HepG2 (cell line): ENCODE results near the gene CHKB. TPM values are rescaled to one million over a fixed set of nuclear protein-coding genes. Genes with fewer than 3 reads are reported as not detected.

Experiments used
- ATAC-seq: fragments of 200-7000 bp; cut with Tn5 transposase; 3 replicates; pipeline ENCODE4 v1.9.1; 2020; ENCODE audit warnings: mild to moderate bottlenecking, moderate library complexity
- BruUV-seq: library from RNA; stranded (reverse); fragments of 400-500 nt; replicated peaks from 2 replicates; lab custom pipeline; 2021; lab: Mats Ljungman, UMichigan
- CTCF ChIA-PET: fragments of 300-600 bp; formaldehyde crosslinking; extraction: SDS; loops from one replicate; lab custom pipeline; 2021; ENCODE audit warnings: low total read pairs, inconsistent platforms, low intra/inter-chr PET ratio; lab: Yijun Ruan, JAX
- POLR2A ChIA-PET: fragments of 350-600 bp; sonication (Branson Sonifier 250); formaldehyde crosslinking; loops from one replicate; lab custom pipeline; 2020; ENCODE audit warnings: antibody characterized with exemption, inconsistent platforms; lab: Yijun Ruan, JAX
- DNase-seq: peaks from one replicate; pipeline ENCODE4 v3.0.0-alpha.2; 2015; ENCODE audit warnings: low spot score
- FAIRE-seq: peaks from 3 replicates; lab custom pipeline; 2011; peaks lifted over from hg19 to GRCh38; lab: Jason Lieb, UNC
- H2AFZ ChIP-seq: one replicate; pipeline ENCODE4 v1.6.1; 2011; ENCODE audit warnings: low read length, inconsistent platforms
- H3K27ac ChIP-seq: fragments of 300-600 bp; 3 replicates; pipeline ENCODE4 v1.8.0; 2011; ENCODE audit warnings: mixed run types, mild to moderate bottlenecking, mixed read lengths, low read length, inconsistent platforms; ENCODE audit not compliant: insufficient read depth; ENCODE audit errors: extremely low read length
- H3K27me3 ChIP-seq, 2 experiments: fragments of 200-600 bp in 1 of 2; 2 replicates in 1 of 2; 3 replicates in 1 of 2; pipeline versions ENCODE4 v1.6.0 to v1.8.0; 2011; ENCODE audit warnings: low read length in 2 of 2, mild to moderate bottlenecking in 2 of 2, moderate library complexity in 2 of 2, inconsistent platforms in 1 of 2; ENCODE audit not compliant: insufficient read depth in 2 of 2, control insufficient read depth in 1 of 2
- H3K36me3 ChIP-seq, 2 experiments: fragments of 200-600 bp in 1 of 2; replicated peaks in 1 of 2; 2 replicates in 1 of 2; 3 replicates in 1 of 2; pipeline versions ENCODE4 v1.5.1 to v1.8.0; 2011; ENCODE audit warnings: low read length in 2 of 2, inconsistent platforms in 1 of 2; ENCODE audit not compliant: insufficient read depth in 2 of 2, control insufficient read depth in 1 of 2
- H3K4me1 ChIP-seq: 2 replicates; pipeline ENCODE4 v1.5.1; 2012; ENCODE audit warnings: low read length, inconsistent platforms; ENCODE audit not compliant: insufficient read depth
- H3K4me2 ChIP-seq: 2 replicates; pipeline ENCODE4 v1.6.0; 2011; ENCODE audit warnings: low read depth, low read length, inconsistent platforms
- H3K4me3 ChIP-seq, 3 experiments: fragments of 200-600 bp in 1 of 3; sonication (generic), shearing (Covaris generic) in 1 of 3; replicated peaks in 1 of 3; 2 replicates each; pipeline ENCODE4 v1.5.1; 2011 to 2016; ENCODE audit warnings: low read length in 3 of 3, inconsistent platforms in 2 of 3, low read depth in 2 of 3, mild to moderate bottlenecking in 2 of 3, control low read depth in 1 of 3, mixed read lengths in 1 of 3; ENCODE audit not compliant: insufficient read depth in 1 of 3
- H3K79me2 ChIP-seq: one replicate; pipeline ENCODE4 v1.6.1; 2011; ENCODE audit warnings: low read length, inconsistent platforms; ENCODE audit not compliant: insufficient read depth
- H3K9ac ChIP-seq: 2 replicates; pipeline ENCODE4 v1.6.0; 2011; ENCODE audit warnings: mild to moderate bottlenecking, low read depth, low read length, inconsistent platforms; ENCODE audit not compliant: insufficient read depth
- H3K9me3 ChIP-seq: 2 replicates; pipeline ENCODE4 v1.5.1; 2012; ENCODE audit warnings: mild to moderate bottlenecking, low read length
- H4K20me1 ChIP-seq: 2 replicates; pipeline ENCODE4 v1.6.0; 2011; ENCODE audit warnings: inconsistent platforms, mild to moderate bottlenecking, low read length, moderate library complexity; ENCODE audit not compliant: insufficient read depth
- AKNA ChIP-seq: sonication (generic); formaldehyde crosslinking; IDR thresholded peaks from 2 replicates; pipeline ENCODE4 v1.4.0; 2020; ENCODE audit warnings: missing genetic modification reagents, borderline replicate concordance
- CBFB ChIP-seq: sonication (generic); formaldehyde crosslinking; IDR thresholded peaks from 2 replicates; pipeline ENCODE4 v1.4.0; 2020; ENCODE audit warnings: missing genetic modification reagents
- ESRRA ChIP-seq: sonication (generic); formaldehyde crosslinking; IDR thresholded peaks from 2 replicates; pipeline ENCODE4 v1.5.1; 2020; ENCODE audit warnings: mild to moderate bottlenecking, low read depth, missing genetic modification reagents
- GABPA ChIP-seq, 2 experiments: IDR thresholded peaks; 2 replicates each; pipeline ENCODE4 v1.6.1; 2011 to 2016; ENCODE audit warnings: low read depth in 2 of 2, low read length in 1 of 2, missing biosample characterization in 1 of 2, missing genetic modification characterization in 1 of 2
- HNRNPUL1 ChIP-seq: fragments of 200-400 bp; formaldehyde crosslinking; IDR thresholded peaks from 2 replicates; pipeline ENCODE4 v1.6.1; 2017; ENCODE audit warnings: low read depth, mild to moderate bottlenecking, low read length, moderate library complexity
- MBNL3 ChIP-seq: fragments of 250-450 bp; sonication (Bioruptor Pico); conservative IDR thresholded peaks from 2 replicates; pipeline ENCODE4 v1.8.0; 2022; ENCODE audit warnings: mild to moderate bottlenecking, inconsistent platforms
- MEF2D ChIP-seq: sonication (generic); formaldehyde crosslinking; IDR thresholded peaks from 2 replicates; pipeline ENCODE4 v1.5.1; 2020; ENCODE audit warnings: mild to moderate bottlenecking, missing genetic modification reagents
- NCOA5 ChIP-seq: sonication (generic); formaldehyde crosslinking; IDR thresholded peaks from 2 replicates; pipeline ENCODE4 v1.4.0; 2020; ENCODE audit warnings: missing genetic modification reagents
- NFE2L1 ChIP-seq: sonication (generic); formaldehyde crosslinking; IDR thresholded peaks from 2 replicates; pipeline ENCODE4 v1.4.0; 2020; ENCODE audit warnings: missing genetic modification reagents, mild to moderate bottlenecking, borderline replicate concordance
- PHB2 ChIP-seq: fragments of 450-650 bp; IDR thresholded peaks from 2 replicates; pipeline ENCODE4 v1.6.1; 2018; ENCODE audit not compliant: partially characterized antibody
- POGZ ChIP-seq: sonication (generic); formaldehyde crosslinking; IDR thresholded peaks from 2 replicates; pipeline ENCODE4 v1.4.0; 2020; ENCODE audit warnings: mild to moderate bottlenecking, missing genetic modification reagents
- REPIN1 ChIP-seq: sonication (generic); formaldehyde crosslinking; IDR thresholded peaks from 2 replicates; pipeline ENCODE4 v1.8.0; 2022; ENCODE audit warnings: missing genetic modification reagents, low read depth, mild to moderate bottlenecking, borderline replicate concordance
- SETDB1 ChIP-seq: sonication (generic); formaldehyde crosslinking; IDR thresholded peaks from 2 replicates; pipeline ENCODE4 v1.5.1; 2020; ENCODE audit warnings: missing genetic modification reagents, mild to moderate bottlenecking, borderline replicate concordance
- TBP ChIP-seq: sonication (generic); formaldehyde crosslinking; IDR thresholded peaks from 2 replicates; pipeline ENCODE4 v1.5.0; 2020; ENCODE audit warnings: missing genetic modification reagents
- ZFP37 ChIP-seq: sonication (generic); formaldehyde crosslinking; IDR thresholded peaks from 2 replicates; pipeline ENCODE4 v1.4.0; 2020; ENCODE audit warnings: missing genetic modification reagents, borderline replicate concordance
- ZNF441 ChIP-seq: sonication (generic); formaldehyde crosslinking; IDR thresholded peaks from 2 replicates; pipeline ENCODE4 v1.7.0; 2021; ENCODE audit warnings: missing genetic modification reagents, borderline replicate concordance
- ZNF567 ChIP-seq: sonication (generic); formaldehyde crosslinking; IDR thresholded peaks from 2 replicates; pipeline ENCODE4 v1.8.1; 2023; ENCODE audit warnings: mild to moderate bottlenecking, missing genetic modification reagents, borderline replicate concordance
- ZNF605 ChIP-seq: sonication (generic); formaldehyde crosslinking; IDR thresholded peaks from 2 replicates; pipeline ENCODE4 v1.8.0; 2022; ENCODE audit warnings: mild to moderate bottlenecking, missing genetic modification reagents
- WGBS: methylation state at CpG from one replicate; pipeline ENCODE4 v1.1.6; 2017; ENCODE audit warnings: low lambda C conversion rate; 5-methylcytosine and 5-hydroxymethylcytosine counted together
- in situ Hi-C: cut with HindIII; loops from 2 replicates; pipeline ENCODE4 v1.10.0; 2017; ENCODE audit warnings: low pct_unique_long_range_greater_than_20kb; ENCODE audit not compliant: extremely low pct_ligation_motif_present
- intact Hi-C: fragments of 100-400 bp; cut with micrococcal nuclease; formaldehyde crosslinking; loops from one replicate; pipeline ENCODE4 v1.10.0; 2022; ENCODE audit not compliant: unreplicated experiment
- polyA plus RNA-seq, 8 experiments: library from polyadenylated mRNA; depleted of rRNA in 3 of 8; stranded (reverse) in 7 of 8; unstranded in 1 of 8; fragments of >200 nt; fragmentation: Illumina TruSeq in 4 of 8; extraction: Trizol in 4 of 8; gene quantifications; 2 replicates each; pipeline versions ENCODE4 v1.2.1 to v1.2.3, GENCODE V29; 2011 to 2016; ENCODE audit warnings: low read depth in 4 of 8, missing spikeins in 1 of 8, mixed read lengths in 1 of 8; ENCODE audit not compliant: insufficient read depth in 1 of 8
- total RNA-seq, 5 experiments: library from RNA; depleted of rRNA; stranded (reverse); fragments of >200 nt; fragmentation: Illumina TruSeq; extraction: Trizol; gene quantifications; 2 replicates each; pipeline ENCODE4 v1.2.3, GENCODE V29; 2016; ENCODE audit warnings: low read depth in 1 of 5

CHKB gene
- total and polyA plus RNA-seq, 2 of the 13 experiments (the other 11 are each of a cell fraction or from before 2014, with no cell fraction given): 24.5 to 42.7 TPM

- WGBS: 11% methylated on average over 2 of the region's 2 CpGs
- H3K9ac ChIP-seq: no peak overlapping the region
- BruUV-seq: no TSS peak
- H3K27me3 ChIP-seq: peaks cover 0 to 2% of the 10 kb centered on the region in 2 experiments; a peak in 2 of 5 replicates
- ChIA-PET POLR2A (interaction anchor here (1.1 kb wide), 1 partner anchor 20 kb away, joined by 4 read pairs; the partner anchor contains the start of gene CHKB), CTCF (no interaction called here)
- H3K4me3 ChIP-seq: no peak overlapping the region
- no peak overlapping the region for H3K4me2 ChIP-seq
- in situ Hi-C loops (no loop called here), intact Hi-C loops (no loop called here)
- H3K36me3 ChIP-seq: no peaks in the 10 kb centered on the region
- TF ChIP-seq POGZ (no peak), HNRNPUL1 (no peak), MEF2D (CRISPR knock-in tag) (no peak), REPIN1 (CRISPR knock-in tag) (no peak), ZNF567 (CRISPR knock-in tag) (no peak), AKNA (no peak), SETDB1 (CRISPR knock-in tag) (no peak), TBP (CRISPR knock-in tag) (no peak), ESRRA (CRISPR knock-in tag) (no peak), NFE2L1 (CRISPR knock-in tag) (no peak), ZNF605 (CRISPR knock-in tag) (no peak), MBNL3 (CRISPR knock-in tag) (no peak), ZFP37 (CRISPR knock-in tag) (no peak), PHB2 (no peak), NCOA5 (no peak), ZNF441 (no peak), CBFB (CRISPR knock-in tag) (no peak), GABPA (IDR thresholded peaks at IDR 0.05; ENCODE audit: low read depth, low read length) (no peak), GABPA (CRISPR knock-in tag; IDR thresholded peaks at IDR 0.05; ENCODE audit: low read depth) (no peak)
- DNase-seq: no peak
- H3K4me1 ChIP-seq: peaks cover 15% of the 10 kb centered on the region
- no peaks in the 10 kb centered on the region for H3K79me2 ChIP-seq
- H3K9me3 ChIP-seq: no peaks in the 10 kb centered on the region
- no peak for FAIRE-seq
- ATAC-seq: no peak
- H4K20me1 ChIP-seq: no peaks in the 10 kb centered on the region; the same call in 1 of the 2 replicates
- no peak overlapping the region for H3K27ac ChIP-seq
- H2AFZ ChIP-seq: no peak overlapping the region
Observed at GRCh38 chr22:50602338-50602700, 19.7 kb upstream of the CHKB start.
